H9 (cell line): ENCODE data around the gene NBEA. TPM values are rescaled to one million over a fixed set of nuclear protein-coding genes. Genes with fewer than 3 reads are reported as not detected.

Source experiments
- DNase-seq: peaks from one replicate; pipeline ENCODE4 v3.0.0-alpha.2; 2017
- H2AFZ ChIP-seq: one replicate; pipeline ENCODE4 v1.6.1; 2013; ENCODE audit warnings: mild to moderate bottlenecking, low read length, control low read depth, moderate library complexity
- H2AK5ac ChIP-seq: 2 replicates; pipeline ENCODE4 v1.6.1; 2013; ENCODE audit warnings: low read length, control low read depth, mixed read lengths; ENCODE audit not compliant: insufficient read length
- H2BK120ac ChIP-seq: one replicate; pipeline ENCODE4 v1.6.1; 2013; ENCODE audit warnings: low read depth, mild to moderate bottlenecking, low read length, control low read depth, inconsistent platforms; ENCODE audit not compliant: poor library complexity, severe bottlenecking
- H2BK12ac ChIP-seq: 2 replicates; pipeline ENCODE4 v1.6.1; 2013; ENCODE audit warnings: low read length, control low read depth, mixed read lengths, low read depth; ENCODE audit not compliant: insufficient read length
- H2BK15ac ChIP-seq: 2 replicates; pipeline ENCODE4 v1.6.1; 2013; ENCODE audit warnings: low read depth, low read length, control low read depth
- H2BK20ac ChIP-seq: one replicate; pipeline ENCODE4 v1.6.1; 2013; ENCODE audit warnings: low read depth, mild to moderate bottlenecking, low read length, control low read depth, inconsistent platforms; ENCODE audit not compliant: poor library complexity, severe bottlenecking
- H2BK5ac ChIP-seq: 2 replicates; pipeline ENCODE4 v1.6.1; 2013; ENCODE audit warnings: low read length, control low read depth, mixed read lengths; ENCODE audit not compliant: insufficient read length
- H3K14ac ChIP-seq: 2 replicates; pipeline ENCODE4 v1.6.1; 2013; ENCODE audit warnings: low read length, control low read depth; ENCODE audit not compliant: insufficient read depth
- H3K18ac ChIP-seq: 2 replicates; pipeline ENCODE4 v1.6.1; 2013; ENCODE audit warnings: low read depth, mild to moderate bottlenecking, mixed read lengths, low read length, control low read depth; ENCODE audit not compliant: insufficient read length
- H3K23ac ChIP-seq: 2 replicates; pipeline ENCODE4 v1.6.1; 2013; ENCODE audit warnings: low read length, control low read depth, mixed read lengths, low read depth; ENCODE audit not compliant: insufficient read length
- H3K23me2 ChIP-seq: 2 replicates; pipeline ENCODE4 v1.6.1; 2013; ENCODE audit warnings: low read depth, mild to moderate bottlenecking, mixed read lengths, low read length, control low read depth; ENCODE audit not compliant: insufficient read length, poor library complexity, severe bottlenecking
- H3K27ac ChIP-seq: 2 replicates; pipeline ENCODE4 v1.5.1; 2013; ENCODE audit warnings: low read length, control low read depth, mixed read lengths, low read depth; ENCODE audit not compliant: insufficient read length
- H3K27me3 ChIP-seq: 2 replicates; pipeline ENCODE4 v1.6.1; 2013; ENCODE audit warnings: low read length, control low read depth, inconsistent platforms; ENCODE audit not compliant: insufficient read depth
- H3K4ac ChIP-seq: 2 replicates; pipeline ENCODE4 v1.6.1; 2013; ENCODE audit warnings: low read depth, mild to moderate bottlenecking, control low read depth, inconsistent platforms, low read length, moderate library complexity
- H3K4me1 ChIP-seq: 2 replicates; pipeline ENCODE4 v1.6.1; 2013; ENCODE audit warnings: low read length, control low read depth, inconsistent platforms; ENCODE audit not compliant: insufficient read depth
- H3K4me2 ChIP-seq: 2 replicates; pipeline ENCODE4 v1.6.1; 2013; ENCODE audit warnings: low read length, control low read depth, mixed read lengths; ENCODE audit not compliant: insufficient read length, insufficient read depth
- H3K56ac ChIP-seq: 2 replicates; pipeline ENCODE4 v1.6.1; 2013; ENCODE audit warnings: low read depth, mild to moderate bottlenecking, mixed read lengths, low read length, control low read depth; ENCODE audit not compliant: insufficient read length
- H3K79me1 ChIP-seq: 2 replicates; pipeline ENCODE4 v1.6.1; 2013; ENCODE audit warnings: low read depth, mild to moderate bottlenecking, moderate library complexity, low read length, control low read depth, inconsistent platforms; ENCODE audit not compliant: insufficient read depth, poor library complexity, severe bottlenecking
- H3K79me2 ChIP-seq: 2 replicates; pipeline ENCODE4 v1.6.1; 2013; ENCODE audit warnings: low read length, control low read depth, inconsistent platforms; ENCODE audit not compliant: insufficient read depth
- H3K9ac ChIP-seq: 2 replicates; pipeline ENCODE4 v1.6.1; 2013; ENCODE audit warnings: low read length, control low read depth, mixed read lengths; ENCODE audit not compliant: insufficient read length; ENCODE audit errors: extremely low read depth
- H3K9me3 ChIP-seq: one replicate; pipeline ENCODE4 v1.6.1; 2013; ENCODE audit warnings: low read depth, low read length, inconsistent platforms; ENCODE audit not compliant: control insufficient read depth
- H3T11ph ChIP-seq: one replicate; pipeline ENCODE4 v1.6.1; 2013; ENCODE audit warnings: mild to moderate bottlenecking, low read length, control low read depth, inconsistent platforms
- H4K20me1 ChIP-seq: one replicate; pipeline ENCODE4 v1.6.1; 2013; ENCODE audit not compliant: control insufficient read depth, insufficient read length, insufficient read depth
- H4K5ac ChIP-seq: 2 replicates; pipeline ENCODE4 v1.6.1; 2013; ENCODE audit warnings: low read depth, mild to moderate bottlenecking, mixed read lengths, low read length, control low read depth; ENCODE audit not compliant: insufficient read length
- H4K8ac ChIP-seq: replicated peaks from 2 replicates; pipeline ENCODE4 v1.6.1; 2013; ENCODE audit warnings: low read length, control low read depth, mixed read lengths, low read depth; ENCODE audit not compliant: insufficient read length
- H4K91ac ChIP-seq: 2 replicates; pipeline ENCODE4 v1.6.1; 2013; ENCODE audit warnings: low read depth, mild to moderate bottlenecking, moderate library complexity, mixed read lengths, low read length, control low read depth; ENCODE audit not compliant: insufficient read length
- H3K27ac Mint-ChIP-seq, 3 experiments: 2 replicates in 2 of 3; 3 replicates in 1 of 3; pipeline ENCODE4 v1.8.0; 2020 to 2021; ENCODE audit warnings: mixed read lengths in 3 of 3, mild to moderate bottlenecking in 1 of 3, moderate library complexity in 1 of 3
- H3K27me3 Mint-ChIP-seq: 2 replicates; pipeline ENCODE4 v1.8.0; 2021; ENCODE audit warnings: low read depth, mild to moderate bottlenecking, moderate library complexity, mixed read lengths
- H3K36me3 Mint-ChIP-seq, 3 experiments: 2 replicates in 2 of 3; 3 replicates in 1 of 3; pipeline ENCODE4 v1.8.0; 2020 to 2021; ENCODE audit warnings: low read depth in 3 of 3, mixed read lengths in 3 of 3; ENCODE audit not compliant: insufficient read depth in 1 of 3
- H3K4me1 Mint-ChIP-seq, 2 experiments: 2 replicates each; pipeline ENCODE4 v1.8.0; 2020; ENCODE audit warnings: mixed read lengths in 2 of 2
- H3K4me3 Mint-ChIP-seq, 2 experiments: 2 replicates in 1 of 2; 3 replicates in 1 of 2; pipeline ENCODE4 v1.8.0; 2020 to 2021; ENCODE audit warnings: mild to moderate bottlenecking in 2 of 2, mixed read lengths in 2 of 2, moderate library complexity in 1 of 2
- H3K9me3 Mint-ChIP-seq, 2 experiments: 2 replicates in 1 of 2; 3 replicates in 1 of 2; pipeline ENCODE4 v1.8.0; 2020; ENCODE audit warnings: mild to moderate bottlenecking in 2 of 2, mixed read lengths in 2 of 2, moderate library complexity in 1 of 2
- WGBS: extraction: QIAGEN DNeasy Blood & Tissue Kit; methylation state at CpG from one replicate; pipeline ENCODE4 v1.1.7; 2013; ENCODE audit warnings: missing lambda C conversion rate, low lambda C conversion rate, mixed read lengths; ENCODE audit not compliant: insufficient read length; ENCODE audit errors: extremely low coverage; 5-methylcytosine and 5-hydroxymethylcytosine counted together
- total RNA-seq: library from RNA; stranded (reverse); gene quantifications from 2 replicates; pipeline ENCODE4 v1.2.1, GENCODE V29; 2021
- TF ChIP-seq, protein P1 (sequence below): fragments of 200-600 bp; sonication (generic); conservative IDR thresholded peaks from 3 replicates; pipeline ENCODE4 v1.8.0; 2021; ENCODE audit warnings: antibody characterized with exemption, mild to moderate bottlenecking

NBEA gene
- total RNA-seq, 1 experiment from 2014 or later: 17.3 TPM

DNA sequence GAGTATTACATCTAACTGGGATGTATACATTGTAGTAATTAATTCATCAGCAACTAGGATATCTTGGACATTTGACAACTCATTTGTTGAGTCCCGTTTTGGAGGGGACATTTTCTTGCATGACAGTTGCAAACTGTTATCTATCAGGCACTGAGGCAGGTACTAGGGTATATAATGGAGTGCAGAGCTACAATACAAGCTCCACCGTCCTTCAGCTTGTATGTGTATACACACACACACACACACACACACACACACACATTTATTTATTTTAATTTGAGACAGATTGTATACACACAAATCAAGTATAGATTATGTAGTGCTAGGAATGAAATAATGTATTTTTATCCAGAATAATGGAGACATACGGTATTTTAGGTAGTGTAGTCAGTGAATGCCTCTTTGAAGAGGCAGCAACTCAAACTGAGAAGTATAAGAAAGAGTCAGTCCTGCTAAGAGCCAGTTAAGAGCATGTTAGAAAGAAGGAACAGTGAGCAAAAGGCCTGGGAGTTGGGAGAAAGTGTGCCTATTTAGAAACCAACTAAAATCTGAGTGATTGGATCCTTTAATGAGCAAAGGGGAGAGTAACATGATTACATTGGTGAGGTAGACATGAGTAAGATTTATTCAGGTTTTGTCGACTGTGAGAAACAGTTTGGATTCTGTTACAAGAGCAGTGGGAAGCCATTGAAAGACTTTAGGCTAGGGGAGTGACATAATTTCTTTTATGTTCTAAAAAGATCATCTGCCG, 74.5 kb downstream of the NBEA start:
- H3K23me2 ChIP-seq: no peaks in the 10 kb centered on the region
- no peak overlapping the region for H2BK5ac ChIP-seq
- H3K23ac ChIP-seq: no peak overlapping the region
- no peaks in the 10 kb centered on the region for H3K4me1 ChIP-seq
- H4K20me1 ChIP-seq: no peaks in the 10 kb centered on the region
- H4K8ac ChIP-seq: no peak overlapping the region
- H2BK12ac ChIP-seq: no peak overlapping the region
- no peak overlapping the region for H2AFZ ChIP-seq
- no peak overlapping the region for H3K4me2 ChIP-seq
- no CpG with 5 or more reads among the region's 5 CpGs for WGBS
- H3K56ac ChIP-seq: no peak overlapping the region
- peaks cover 2 to 5% (median 2%) of the 10 kb centered on the region in 3 experiments; a peak in 4 of 7 replicates for H3K36me3 Mint-ChIP-seq
- no peak overlapping the region for H4K91ac ChIP-seq
- no peak overlapping the region for H3K4me3 Mint-ChIP-seq
- no peak overlapping the region for H3T11ph ChIP-seq
- TF ChIP-seq, protein P1, sequence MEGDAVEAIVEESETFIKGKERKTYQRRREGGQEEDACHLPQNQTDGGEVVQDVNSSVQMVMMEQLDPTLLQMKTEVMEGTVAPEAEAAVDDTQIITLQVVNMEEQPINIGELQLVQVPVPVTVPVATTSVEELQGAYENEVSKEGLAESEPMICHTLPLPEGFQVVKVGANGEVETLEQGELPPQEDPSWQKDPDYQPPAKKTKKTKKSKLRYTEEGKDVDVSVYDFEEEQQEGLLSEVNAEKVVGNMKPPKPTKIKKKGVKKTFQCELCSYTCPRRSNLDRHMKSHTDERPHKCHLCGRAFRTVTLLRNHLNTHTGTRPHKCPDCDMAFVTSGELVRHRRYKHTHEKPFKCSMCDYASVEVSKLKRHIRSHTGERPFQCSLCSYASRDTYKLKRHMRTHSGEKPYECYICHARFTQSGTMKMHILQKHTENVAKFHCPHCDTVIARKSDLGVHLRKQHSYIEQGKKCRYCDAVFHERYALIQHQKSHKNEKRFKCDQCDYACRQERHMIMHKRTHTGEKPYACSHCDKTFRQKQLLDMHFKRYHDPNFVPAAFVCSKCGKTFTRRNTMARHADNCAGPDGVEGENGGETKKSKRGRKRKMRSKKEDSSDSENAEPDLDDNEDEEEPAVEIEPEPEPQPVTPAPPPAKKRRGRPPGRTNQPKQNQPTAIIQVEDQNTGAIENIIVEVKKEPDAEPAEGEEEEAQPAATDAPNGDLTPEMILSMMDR: no peak
- peak overlapping the region; percentile 40 to 95 (median 54) for H3K27ac Mint-ChIP-seq
- peaks cover 4% of the 10 kb centered on the region; the same call in 1 of the 2 replicates for H3K79me2 ChIP-seq
- H2BK120ac ChIP-seq: no peak overlapping the region
- H2BK15ac ChIP-seq: no peak overlapping the region
- no peak overlapping the region for H2AK5ac ChIP-seq
- no peaks in the 10 kb centered on the region for H3K27me3 Mint-ChIP-seq
- no peaks in the 10 kb centered on the region for H3K27me3 ChIP-seq
- no peak overlapping the region for H3K4ac ChIP-seq
- no peaks in the 10 kb centered on the region for H3K9me3 Mint-ChIP-seq
- H3K9me3 ChIP-seq: no peaks in the 10 kb centered on the region
- peaks cover 15 to 25% of the 10 kb centered on the region in 2 experiments for H3K4me1 Mint-ChIP-seq
- no peak for DNase-seq
- peaks cover 3% of the 10 kb centered on the region for H3K79me1 ChIP-seq
- no peak overlapping the region for H3K9ac ChIP-seq
- no peak overlapping the region for H3K18ac ChIP-seq
- H3K14ac ChIP-seq: no peak overlapping the region
- H2BK20ac ChIP-seq: no peak overlapping the region
- no peak overlapping the region for H3K27ac ChIP-seq
- H4K5ac ChIP-seq: no peak overlapping the region
